Upper lobe of left lung (tissue), 4 donors: Measurements from ENCODE around the gene AKAP8L.

Experiments used
- POLR2A ChIP-seq, 4 donors: fragments of 450-650 bp; IDR thresholded peaks; one replicate each; pipeline ENCODE4 v1.5.1; 2016 to 2017; ENCODE audit warnings: antibody characterized with exemption in 4 of 4, mild to moderate bottlenecking in 2 of 4
- TF ChIP-seq, protein P1 (sequence below), 6 experiments: fragments of 450-650 bp in 4 of 6; fragments of 200-600 bp in 2 of 6; sonication (generic) in 2 of 6; IDR thresholded peaks; one replicate each; pipeline ENCODE4 v1.5.1; 2016 to 2019; ENCODE audit warnings: antibody characterized with exemption in 6 of 6

DNA sequence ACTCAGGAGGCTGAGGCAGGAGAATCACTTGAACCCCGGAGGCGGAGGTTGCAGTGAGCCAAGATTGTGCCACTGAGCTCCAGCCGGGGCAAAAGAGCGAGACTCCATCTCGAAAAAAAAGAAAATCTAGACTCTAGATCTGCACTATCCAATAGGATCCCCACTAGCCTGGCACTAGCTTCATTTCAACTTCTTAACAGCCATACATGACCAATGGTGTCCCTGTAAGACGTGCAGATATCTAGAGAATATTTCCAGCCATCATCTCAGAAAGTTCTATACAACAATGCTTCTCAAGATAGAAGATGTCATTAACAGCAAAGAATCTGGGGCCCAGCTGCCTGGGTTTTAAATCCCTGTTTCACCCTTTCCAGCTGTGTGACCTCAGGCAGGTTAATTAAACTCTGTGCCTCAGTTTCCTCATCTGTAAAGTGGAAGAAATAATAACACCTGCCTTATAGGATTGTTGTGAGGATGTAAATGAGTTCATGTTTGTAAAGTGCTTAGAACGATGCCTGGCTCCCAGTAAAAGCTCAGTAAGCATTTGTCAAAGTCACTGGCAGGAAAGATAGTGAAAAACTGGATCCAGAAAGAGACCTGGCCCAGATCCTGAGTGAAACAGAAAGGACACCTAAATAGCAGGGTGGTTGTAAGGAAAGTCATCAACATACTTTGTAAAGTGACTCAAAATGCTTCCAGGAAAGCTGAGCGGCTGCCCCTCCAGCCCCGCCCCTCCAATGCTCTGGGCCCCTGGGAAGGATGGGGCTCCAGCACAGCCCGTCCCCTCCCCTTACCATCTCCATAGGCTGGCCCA lies 17.4 kb upstream of the AKAP8L start:
- no peak for TF ChIP-seq POLR2A (IDR thresholded peaks at IDR 0.05)
- TF ChIP-seq, protein P1, sequence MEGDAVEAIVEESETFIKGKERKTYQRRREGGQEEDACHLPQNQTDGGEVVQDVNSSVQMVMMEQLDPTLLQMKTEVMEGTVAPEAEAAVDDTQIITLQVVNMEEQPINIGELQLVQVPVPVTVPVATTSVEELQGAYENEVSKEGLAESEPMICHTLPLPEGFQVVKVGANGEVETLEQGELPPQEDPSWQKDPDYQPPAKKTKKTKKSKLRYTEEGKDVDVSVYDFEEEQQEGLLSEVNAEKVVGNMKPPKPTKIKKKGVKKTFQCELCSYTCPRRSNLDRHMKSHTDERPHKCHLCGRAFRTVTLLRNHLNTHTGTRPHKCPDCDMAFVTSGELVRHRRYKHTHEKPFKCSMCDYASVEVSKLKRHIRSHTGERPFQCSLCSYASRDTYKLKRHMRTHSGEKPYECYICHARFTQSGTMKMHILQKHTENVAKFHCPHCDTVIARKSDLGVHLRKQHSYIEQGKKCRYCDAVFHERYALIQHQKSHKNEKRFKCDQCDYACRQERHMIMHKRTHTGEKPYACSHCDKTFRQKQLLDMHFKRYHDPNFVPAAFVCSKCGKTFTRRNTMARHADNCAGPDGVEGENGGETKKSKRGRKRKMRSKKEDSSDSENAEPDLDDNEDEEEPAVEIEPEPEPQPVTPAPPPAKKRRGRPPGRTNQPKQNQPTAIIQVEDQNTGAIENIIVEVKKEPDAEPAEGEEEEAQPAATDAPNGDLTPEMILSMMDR (IDR thresholded peaks at IDR 0.05): no peak
